Panc1 (cell line): Measurements from ENCODE around the gene RPS6KA1.

Experiments
- CTCF ChIP-seq: fragments of 450-650 bp; IDR thresholded peaks from 2 replicates; pipeline ENCODE4 v1.5.1; 2017; ENCODE audit warnings: mild to moderate bottlenecking
- REST ChIP-seq, 2 experiments: IDR thresholded peaks; 2 replicates each; pipeline ENCODE4 v1.6.1; 2011 to 2012; ENCODE audit warnings: low read depth in 2 of 2, control low read depth in 1 of 2, low read length in 1 of 2, mild to moderate bottlenecking in 1 of 2, moderate library complexity in 1 of 2; ENCODE audit not compliant: insufficient read depth in 1 of 2
- SIN3A ChIP-seq: IDR thresholded peaks from 2 replicates; pipeline ENCODE4 v1.6.1; 2012; ENCODE audit warnings: low read depth, mild to moderate bottlenecking, low read length, moderate library complexity, borderline replicate concordance; ENCODE audit not compliant: insufficient read depth

DNA sequence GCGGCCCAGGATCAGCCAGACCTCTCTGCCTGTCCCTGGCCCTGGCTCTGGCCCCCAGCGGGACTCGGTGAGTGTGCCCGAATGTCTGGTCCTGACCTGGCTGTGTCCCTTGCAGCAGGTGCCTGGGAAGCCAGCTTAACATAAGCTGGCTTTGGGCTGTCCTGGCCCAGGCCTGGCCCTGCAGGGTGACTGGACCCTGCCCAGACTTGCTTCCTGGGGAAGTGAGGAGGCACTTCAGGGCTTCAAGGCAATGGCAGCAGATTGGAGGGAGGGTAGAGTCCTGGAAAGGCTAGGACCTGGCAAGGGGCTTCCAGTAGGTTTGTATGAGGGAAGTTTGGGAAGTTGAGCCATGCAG lies 16.4 kb downstream of the RPS6KA1 start:
- no peak for TF ChIP-seq CTCF
- no peak for TF ChIP-seq REST (IDR thresholded peaks at IDR 0.05; ENCODE audit: insufficient read depth in 1 of 2, low read depth in 2 of 2, low read length in 1 of 2)
- no peak for TF ChIP-seq SIN3A
